HG02938 (cell line): Measurements from ENCODE around the gene ACTRT2.

Experiments used
- ATAC-seq: cut with Tn5 transposase; IDR thresholded peaks from one replicate; pipeline ENCODE4 v1.9.1; 2021; ENCODE audit warnings: mild to moderate bottlenecking, moderate library complexity; ENCODE audit not compliant: unreplicated experiment

Gene ACTRT2

GRCh38 chr1:3066250-3066711 lies 45.0 kb downstream of the ACTRT2 start:
- ATAC-seq, result no peak

DNA sequence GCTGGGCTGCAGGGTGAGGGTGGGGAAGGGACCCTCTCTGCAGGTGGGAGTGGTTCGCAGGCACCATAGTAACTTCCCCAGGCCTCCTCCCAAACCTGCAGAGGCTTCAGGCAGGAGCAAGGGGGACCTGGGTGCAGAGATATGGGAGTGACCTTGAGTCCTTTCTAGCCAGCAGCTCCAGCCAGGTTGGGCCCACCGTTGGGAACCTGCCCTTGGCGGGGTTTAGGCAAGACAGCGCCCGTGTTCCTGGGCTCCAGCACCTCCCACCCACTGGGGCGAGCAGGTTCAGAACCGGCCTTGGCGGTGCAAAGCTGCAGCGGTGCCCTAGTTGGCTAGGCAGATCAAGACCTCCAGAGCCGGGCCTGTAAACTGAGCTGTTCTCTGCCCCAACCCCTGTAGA lies 45.6 kb downstream of the ACTRT2 start:
- ATAC-seq, result no peak

DNA sequence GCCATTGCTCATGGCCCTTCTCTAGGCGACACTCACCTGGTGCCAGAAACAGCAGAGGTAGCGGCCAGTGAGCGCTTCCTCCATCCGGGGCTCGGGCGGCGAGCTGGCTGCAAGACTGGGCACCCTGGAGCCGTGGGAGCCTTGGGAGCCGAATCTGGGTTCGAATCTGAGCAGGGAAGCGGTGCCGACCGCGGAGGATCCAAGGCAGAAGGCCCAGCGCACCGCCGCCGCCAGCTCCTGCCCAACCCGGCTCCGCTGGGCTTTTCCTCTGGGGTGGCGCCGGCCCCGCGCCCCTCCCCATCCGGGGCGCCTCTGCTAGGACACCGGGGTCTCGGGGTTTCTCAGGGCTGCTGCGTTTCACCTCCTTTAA lies 46.0 kb downstream of the ACTRT2 start:
- no peak for ATAC-seq

DNA sequence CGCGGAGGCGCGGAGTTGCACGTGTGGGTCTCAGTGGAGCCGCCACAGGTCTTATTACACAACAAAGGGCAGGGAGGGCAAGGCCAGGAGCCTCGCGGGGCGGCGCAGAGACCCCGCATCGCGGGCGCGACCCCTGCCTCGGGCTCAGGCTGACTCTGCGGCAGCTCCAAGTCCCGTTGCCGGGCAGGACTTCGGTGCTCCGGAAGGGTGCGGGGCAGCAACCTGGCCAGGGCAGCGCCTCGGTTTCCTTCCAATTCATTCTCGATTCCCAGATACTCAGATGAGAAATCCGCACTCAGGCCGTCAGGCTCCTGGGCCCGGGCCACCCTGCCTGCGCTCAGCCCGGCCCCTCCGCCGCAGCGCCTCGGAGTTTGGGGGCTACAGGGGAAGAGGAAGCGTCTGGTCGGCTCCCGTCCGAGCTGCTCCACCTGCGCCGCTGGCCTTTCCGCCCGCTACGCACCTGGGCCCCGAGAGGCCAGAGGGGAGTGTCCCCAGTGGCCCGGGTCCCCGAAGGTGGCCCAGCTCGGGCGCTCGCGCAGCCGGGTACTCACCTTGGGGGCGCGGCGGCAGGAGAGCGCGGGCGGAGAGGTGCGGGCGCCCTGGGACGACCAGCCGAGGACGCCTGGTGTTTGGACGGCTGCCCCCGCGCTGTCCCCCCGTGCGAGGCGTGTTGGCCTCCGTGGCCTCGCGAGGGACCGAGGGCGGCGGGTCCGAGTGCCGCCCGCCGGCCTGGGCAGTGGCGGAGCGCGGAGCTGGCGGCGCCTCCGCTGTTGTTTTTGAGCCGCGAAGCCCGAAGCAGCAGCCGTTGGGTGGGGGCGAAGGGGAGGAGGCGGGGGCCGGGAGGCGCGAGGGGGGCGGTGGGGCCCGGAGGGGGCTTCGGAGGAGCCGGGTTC lies 46.6 kb downstream of the ACTRT2 start:
- no peak for ATAC-seq

- ATAC-seq, result no peak
Measured at GRCh38 chr1:3068564-3069431, 47.5 kb downstream of the ACTRT2 start, which contains the start of gene PRDM16. TSS of gene PRDM16 (plus strand) at chr1:3069203. CDS start at chr1:3069260, 57 bp downstream.

DNA sequence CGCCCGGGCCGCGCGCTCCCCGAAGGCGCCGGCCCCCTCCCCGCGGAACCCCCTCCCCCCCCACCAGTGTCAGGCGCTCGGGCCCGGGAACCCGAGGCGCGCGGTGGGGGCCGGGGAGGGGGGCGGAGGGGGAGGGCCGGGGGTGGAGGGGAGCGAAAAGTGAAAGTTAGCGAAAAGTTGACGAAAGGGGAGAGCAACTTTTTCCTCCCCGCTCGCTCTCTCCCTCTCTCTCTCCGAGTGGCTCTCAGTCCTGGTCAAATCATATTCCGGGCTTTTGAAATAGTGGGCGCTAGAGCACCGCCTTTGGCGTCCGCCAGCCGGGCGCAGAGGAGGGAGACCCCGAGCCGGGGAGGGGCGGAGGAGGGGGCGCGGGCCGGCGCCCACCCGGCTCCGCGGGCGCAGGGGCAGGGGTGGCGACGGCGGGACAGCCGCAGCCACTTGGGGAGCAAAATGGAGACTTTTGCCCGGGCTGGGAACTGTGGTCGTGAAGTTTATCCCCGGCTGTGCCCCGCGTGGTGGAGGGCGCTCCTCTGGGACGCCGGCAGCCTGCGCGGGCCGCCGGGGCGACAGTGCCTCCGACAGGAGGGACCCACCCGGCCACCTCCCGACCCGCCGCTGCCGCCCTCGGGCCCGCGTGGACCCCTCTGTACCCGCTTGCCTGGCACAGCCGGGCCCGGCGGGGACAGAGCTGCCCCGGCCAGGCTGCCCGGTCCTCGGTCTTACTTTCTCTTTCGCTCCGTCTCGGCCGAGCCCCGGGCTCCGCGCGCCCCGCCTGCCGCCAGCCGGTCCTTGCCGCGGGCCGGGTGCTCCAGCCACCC lies 48.4 kb downstream of the ACTRT2 start:
- ATAC-seq, result no peak

GRCh38 chr1:3070309-3070643 lies 49.0 kb downstream of the ACTRT2 start:
- ATAC-seq, result no peak

GRCh38 chr1:3070644-3071564 lies 49.6 kb downstream of the ACTRT2 start:
- no peak for ATAC-seq

DNA sequence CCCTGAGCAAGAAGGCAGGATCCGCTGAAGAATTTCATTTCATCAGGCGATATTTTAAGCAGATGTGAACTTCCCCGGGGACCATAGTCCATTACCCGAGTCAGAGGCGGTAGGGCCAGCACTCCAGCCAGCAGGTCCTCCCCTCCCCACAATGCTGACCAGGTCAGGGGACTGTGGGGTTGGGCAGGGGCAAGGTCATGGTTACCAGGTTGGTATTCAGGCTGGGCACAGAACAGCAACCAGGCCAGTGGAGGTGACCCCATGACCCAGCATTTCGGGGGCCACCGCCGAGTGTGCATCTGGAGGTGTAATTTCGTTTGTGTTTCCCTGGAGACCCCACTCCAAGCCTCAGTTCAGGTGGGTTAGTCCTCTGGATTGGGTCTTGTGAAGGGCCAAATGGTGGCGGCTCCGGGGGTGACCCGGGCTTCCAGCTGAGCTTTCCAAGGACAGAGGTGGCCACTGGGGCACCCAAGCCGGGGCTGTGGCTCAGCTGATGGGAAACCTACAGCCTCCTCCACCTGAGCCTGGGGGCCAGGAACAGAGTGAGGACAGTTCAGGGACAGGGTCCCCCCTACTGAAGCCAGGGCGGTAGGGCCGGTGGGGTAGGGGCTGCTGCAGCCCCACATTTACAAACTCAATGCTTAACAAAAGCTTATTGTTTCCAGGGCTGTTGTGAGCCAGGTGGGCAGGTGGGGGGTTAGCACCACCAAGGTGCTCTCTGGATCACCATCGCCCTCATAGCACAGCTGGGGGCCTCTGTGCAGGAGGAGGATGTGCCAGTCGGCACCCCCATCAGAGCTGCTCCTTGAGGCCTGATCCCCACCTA lies 50.5 kb downstream of the ACTRT2 start:
- no peak for ATAC-seq
